ENCODE results near the gene RSPO1. TPM values are rescaled to one million over a fixed set of nuclear protein-coding genes. Genes with fewer than 3 reads are reported as not detected.

RSPO1 gene
- total and polyA plus RNA-seq, 2 of the 13 experiments (the other 11 are each of a cell fraction or from before 2014, with no cell fraction given): not detected

- TF ChIP-seq SOX13 (IDR thresholded peaks at IDR 0.05) (no peak), SOX13 (CRISPR knock-in tag; conservative IDR thresholded peaks at IDR 0.05 in 1 of 2, IDR thresholded peaks at IDR 0.05 in 1 of 2) (no peak), CEBPZ (IDR thresholded peaks at IDR 0.05; ENCODE audit: low read length) (no peak), ZNF564 (CRISPR knock-in tag; IDR thresholded peaks at IDR 0.05) (no peak)
Observed at GRCh38 chr1:37629008-37629407, 5.7 kb downstream of the RSPO1 start (continued).

GRCh38 chr1:37628026-37628556, 6.6 kb downstream of the RSPO1 start:
- Histone ChIP-seq H3K36me3 (replicated peaks in 1 of 2; ENCODE audit: control insufficient read depth in 1 of 2, insufficient read depth in 2 of 2, low read length in 2 of 2) (no peaks in the 10 kb centered on the region), H3K27ac (ENCODE audit: extremely low read length, insufficient read depth, low read length) (no peak overlapping the region), H3K27me3 (ENCODE audit: control insufficient read depth in 1 of 2, insufficient read depth in 2 of 2, low read length in 2 of 2) (peaks cover 13 to 85% of the 10 kb centered on the region in 2 experiments), H3K4me1 (ENCODE audit: insufficient read depth, low read length) (no peaks in the 10 kb centered on the region), H4K20me1 (ENCODE audit: insufficient read depth, low read length) (no peaks in the 10 kb centered on the region), H3K9me3 (ENCODE audit: low read length) (no peaks in the 10 kb centered on the region), H3K79me2 (ENCODE audit: insufficient read depth, low read length) (no peaks in the 10 kb centered on the region), H3K4me2 (ENCODE audit: low read depth, low read length) (no peak overlapping the region), H3K9ac (ENCODE audit: insufficient read depth, low read depth, low read length) (no peak overlapping the region), H3K4me3 (replicated peaks in 1 of 3; ENCODE audit: insufficient read depth in 1 of 3, low read depth in 2 of 3, low read length in 3 of 3) (no peak overlapping the region), H2AFZ (ENCODE audit: low read length) (no peak overlapping the region)
- in situ Hi-C loops (cut with HindIII; ENCODE audit: extremely low pct_ligation_motif_present, low pct_unique_long_range_greater_than_20kb) (no loop called here), intact Hi-C loops (cut with micrococcal nuclease; ENCODE audit: unreplicated experiment) (no loop called here)
- no peak for TF ChIP-seq NFATC3 (CRISPR knock-in tag; IDR thresholded peaks at IDR 0.05)
- TF ChIP-seq HOXA7 (CRISPR knock-in tag; IDR thresholded peaks at IDR 0.05): no peak
- TF ChIP-seq ZNF207 (IDR thresholded peaks at IDR 0.05; ENCODE audit: borderline replicate concordance): no peak
- no TSS peak for BruUV-seq (replicated peaks)
- POLR2A ChIA-PET: no interaction called here
- no peak for ATAC-seq
- CTCF ChIA-PET (ENCODE audit: low intra/inter-chr PET ratio, low total read pairs): no interaction called here
- FAIRE-seq: no peak
- WGBS (ENCODE audit: low lambda C conversion rate): 2% methylated on average over 8 of the region's 8 CpGs
- no peak for DNase-seq (ENCODE audit: low spot score)
